Fibroblast of skin of right quadriceps (primary cell): ENCODE data around the gene BCAN.

Experiments
- DNase-seq: peaks from one replicate; pipeline ENCODE4 v3.0.0-alpha.2; 2013

BCAN gene

GRCh38 chr1:156662800-156663055 is 20.8 kb downstream of the BCAN start:
- DNase-seq, result no peak

GRCh38 chr1:156663178-156663577 is 21.3 kb downstream of the BCAN start:
- DNase-seq, result peak; percentile 54

- DNase-seq, result peak; percentile 39
Observed at GRCh38 chr1:156664046-156664766, 22.3 kb downstream of the BCAN start.

GRCh38 chr1:156664767-156665411 is 23.0 kb downstream of the BCAN start:
- no peak for DNase-seq

GRCh38 chr1:156665539-156665938 is 23.6 kb downstream of the BCAN start:
- DNase-seq, result no peak

GRCh38 chr1:156666862-156667609 is 25.1 kb downstream of the BCAN start:
- no peak for DNase-seq

- peak; percentile 42 for DNase-seq
Observed at GRCh38 chr1:156667610-156667967, 25.7 kb downstream of the BCAN start.

GRCh38 chr1:156667968-156668709 is 26.2 kb downstream of the BCAN start:
- DNase-seq, result no peak

GRCh38 chr1:156668801-156669637 is 27.1 kb downstream of the BCAN start:
- no peak for DNase-seq

- no peak for DNase-seq
Observed at GRCh38 chr1:156669794-156670193, 27.9 kb downstream of the BCAN start.

- DNase-seq, result no peak
Observed at GRCh38 chr1:156670359-156670758, 28.4 kb downstream of the BCAN start.

GRCh38 chr1:156670791-156671190 is 28.9 kb downstream of the BCAN start:
- DNase-seq, result no peak

GRCh38 chr1:156671804-156672203 is 29.9 kb downstream of the BCAN start:
- DNase-seq, result no peak

- no peak for DNase-seq
Observed at GRCh38 chr1:156673387-156674121, 31.6 kb downstream of the BCAN start.

GRCh38 chr1:156675210-156676113 is 33.5 kb downstream of the BCAN start:
- DNase-seq, result peak; percentile 62

GRCh38 chr1:156676114-156676819 is 34.4 kb downstream of the BCAN start:
- no peak for DNase-seq

- peak; percentile 30 for DNase-seq
Observed at GRCh38 chr1:156676820-156677615, 35.1 kb downstream of the BCAN start, which contains the start of gene NES. TSS of gene NES (minus strand) at chr1:156677407. CDS start at chr1:156677264, 143 bp downstream.

- DNase-seq, result peak; percentile 85
Observed at GRCh38 chr1:156677616-156678596, 36.0 kb downstream of the BCAN start.
